Retinal pigment epithelial cell (primary cell): ENCODE data around the gene PPARD.

Source experiments
- DNase-seq: peaks from one replicate; pipeline ENCODE4 v3.0.0-alpha.2; 2010; ENCODE audit warnings: low read depth
- H3K4me3 ChIP-seq: 2 replicates; pipeline ENCODE4 v1.5.1; 2011; ENCODE audit warnings: mild to moderate bottlenecking, low read length, control low read depth, moderate library complexity
- CTCF ChIP-seq: conservative IDR thresholded peaks from 2 replicates; pipeline ENCODE4 v1.5.1; 2011; ENCODE audit warnings: low read depth, low read length, control low read depth, inconsistent platforms

The PPARD gene

GRCh38 chr6:35445691-35446090 lies 103.3 kb downstream of the PPARD start:
- TF ChIP-seq CTCF = no peak
- no peak for DNase-seq
- H3K4me3 ChIP-seq = no peak overlapping the region

GRCh38 chr6:35448191-35448590 lies 105.8 kb downstream of the PPARD start:
- no peak overlapping the region for H3K4me3 ChIP-seq
- no peak for TF ChIP-seq CTCF
- no peak for DNase-seq

GRCh38 chr6:35449287-35449881 lies 107.0 kb downstream of the PPARD start:
- no peak for DNase-seq
- no peak overlapping the region for H3K4me3 ChIP-seq
- TF ChIP-seq CTCF = peak; percentile 67

GRCh38 chr6:35451354-35452182 lies 109.2 kb downstream of the PPARD start:
- peak overlapping the region; percentile 58 for H3K4me3 ChIP-seq
- no peak for DNase-seq
- no peak for TF ChIP-seq CTCF

GRCh38 chr6:35452183-35453090 lies 110.1 kb downstream of the PPARD start, which contains the start of gene FANCE:
Gene FANCE, plus strand, starts transcription at chr6:35452338. Its CDS starts 208 bp downstream, at chr6:35452546.
- peak; percentile 45 for DNase-seq
- peak within 1 kb of the TSS; percentile 58 for H3K4me3 ChIP-seq
- TF ChIP-seq CTCF = no peak

- DNase-seq = no peak
- no peak for TF ChIP-seq CTCF
- peak overlapping the region; percentile 58 for H3K4me3 ChIP-seq
These were observed 110.9 kb downstream of the PPARD start for GRCh38 chr6:35453236-35453635.
